BE2C (cell line): ENCODE results near the gene TIMP3.
"Not testable (repeated sequence)": the region's sequence is repeated elsewhere in the genome, so short reads cannot be mapped to it uniquely, and the experiment has no call there.

Experiments used
- DNase-seq: peaks from one replicate; pipeline ENCODE4 v3.0.0-alpha.2; 2020
- H3K27me3 ChIP-seq: fragments of 250-450 bp; sonication (Bioruptor Pico); 2 replicates; pipeline ENCODE4 v1.5.1; 2020; ENCODE audit warnings: mild to moderate bottlenecking
- H3K36me3 ChIP-seq: fragments of 250-450 bp; sonication (Bioruptor Pico); 2 replicates; pipeline ENCODE4 v1.5.1; 2020; ENCODE audit warnings: mild to moderate bottlenecking
- H3K4me1 ChIP-seq: fragments of 250-450 bp; sonication (Bioruptor Pico); 2 replicates; pipeline ENCODE4 v1.5.1; 2020
- H3K4me3 ChIP-seq: 2 replicates; pipeline ENCODE4 v1.5.1; 2011; ENCODE audit warnings: low read depth, low read length
- H3K9me3 ChIP-seq: fragments of 250-450 bp; sonication (Bioruptor Pico); 2 replicates; pipeline ENCODE4 v1.5.1; 2020
- CTCF ChIP-seq: IDR thresholded peaks from 2 replicates; pipeline ENCODE4 v1.5.1; 2012; ENCODE audit warnings: mild to moderate bottlenecking, low read depth, low read length

The TIMP3 gene

GRCh38 chr22:32862936-32863661, 61.6 kb downstream of the TIMP3 start:
- TF ChIP-seq CTCF = no peak
- no peak overlapping the region for H3K4me3 ChIP-seq

GRCh38 chr22:32864041-32864440, 62.5 kb downstream of the TIMP3 start:
- Histone ChIP-seq H3K27me3 (no peaks in the 10 kb centered on the region), H3K4me1 (peaks cover 3% of the 10 kb centered on the region), H3K4me3 (no peak overlapping the region), H3K36me3 (no peaks in the 10 kb centered on the region), H3K9me3 (no peaks in the 10 kb centered on the region)
- DNase-seq = no peak
- TF ChIP-seq CTCF = no peak

More at GRCh38 chr22:32862936-32863661, 61.6 kb downstream of the TIMP3 start:
- no peaks in the 10 kb centered on the region for H3K27me3 ChIP-seq
- H3K36me3 ChIP-seq = no peaks in the 10 kb centered on the region
- DNase-seq = no peak
- H3K4me1 ChIP-seq = peaks cover 9% of the 10 kb centered on the region
- no peaks in the 10 kb centered on the region for H3K9me3 ChIP-seq

GRCh38 chr22:32864596-32864995, 63.1 kb downstream of the TIMP3 start:
- H3K4me1 ChIP-seq = no peaks in the 10 kb centered on the region; the same call in 1 of the 2 replicates
- no peaks in the 10 kb centered on the region for H3K27me3 ChIP-seq
- H3K36me3 ChIP-seq = no peaks in the 10 kb centered on the region
- no peak for DNase-seq
- H3K9me3 ChIP-seq = no peaks in the 10 kb centered on the region
- TF ChIP-seq CTCF = no peak
- no peak overlapping the region for H3K4me3 ChIP-seq

- no peak for DNase-seq
These were observed 65.4 kb downstream of the TIMP3 start for GRCh38 chr22:32866953-32867352.

GRCh38 chr22:32868946-32869345, 67.4 kb downstream of the TIMP3 start:
- DNase-seq = no peak
- no peaks in the 10 kb centered on the region for H3K4me1 ChIP-seq
- no peaks in the 10 kb centered on the region for H3K27me3 ChIP-seq
- H3K9me3 ChIP-seq = no peaks in the 10 kb centered on the region
- H3K36me3 ChIP-seq = no peaks in the 10 kb centered on the region
- TF ChIP-seq CTCF = no peak
- no peak overlapping the region for H3K4me3 ChIP-seq

More at GRCh38 chr22:32866953-32867352, 65.4 kb downstream of the TIMP3 start:
- Histone ChIP-seq H3K4me3 (no peak overlapping the region), H3K4me1 (no peaks in the 10 kb centered on the region), H3K9me3 (no peaks in the 10 kb centered on the region), H3K27me3 (no peaks in the 10 kb centered on the region), H3K36me3 (no peaks in the 10 kb centered on the region)
- no peak; the same call in 1 of the 2 replicates for TF ChIP-seq CTCF

- H3K4me3 ChIP-seq = no peak overlapping the region
- H3K27me3 ChIP-seq = no peaks in the 10 kb centered on the region
- no peak for DNase-seq
- no peak for TF ChIP-seq CTCF
- no peaks in the 10 kb centered on the region for H3K36me3 ChIP-seq
- H3K4me1 ChIP-seq = peaks cover 6% of the 10 kb centered on the region
- no peaks in the 10 kb centered on the region for H3K9me3 ChIP-seq
These were observed 69.0 kb downstream of the TIMP3 start for GRCh38 chr22:32870474-32870873.

GRCh38 chr22:32873604-32874003, 72.1 kb downstream of the TIMP3 start:
- not testable (repeated sequence) for H3K4me1 ChIP-seq, DNase-seq, H3K36me3 ChIP-seq, H3K4me3 ChIP-seq, H3K9me3 ChIP-seq, H3K27me3 ChIP-seq
